Mammary epithelial cell (primary cell): Measurements from ENCODE around the gene TMTC1.

ENCODE experiments used
- EZH2 ChIP-seq: IDR thresholded peaks from 2 replicates; pipeline ENCODE4 v1.6.1; 2012; ENCODE audit warnings: low read length, inconsistent platforms, borderline replicate concordance
- TF ChIP-seq, protein P1 (sequence below), 2 donors: IDR thresholded peaks in 1 of 2; conservative IDR thresholded peaks in 1 of 2; 2 replicates each; pipeline ENCODE4 v1.5.1; 2011 to 2012; ENCODE audit warnings: inconsistent platforms in 2 of 2, low read length in 2 of 2, mild to moderate bottlenecking in 2 of 2, control low read depth in 1 of 2, low read depth in 1 of 2; ENCODE audit not compliant: insufficient read depth in 1 of 2; ENCODE audit errors: extremely low read depth in 1 of 2

GRCh38 chr12:29759950-29760349 is 23.8 kb downstream of the TMTC1 start:
- TF ChIP-seq, protein P1, sequence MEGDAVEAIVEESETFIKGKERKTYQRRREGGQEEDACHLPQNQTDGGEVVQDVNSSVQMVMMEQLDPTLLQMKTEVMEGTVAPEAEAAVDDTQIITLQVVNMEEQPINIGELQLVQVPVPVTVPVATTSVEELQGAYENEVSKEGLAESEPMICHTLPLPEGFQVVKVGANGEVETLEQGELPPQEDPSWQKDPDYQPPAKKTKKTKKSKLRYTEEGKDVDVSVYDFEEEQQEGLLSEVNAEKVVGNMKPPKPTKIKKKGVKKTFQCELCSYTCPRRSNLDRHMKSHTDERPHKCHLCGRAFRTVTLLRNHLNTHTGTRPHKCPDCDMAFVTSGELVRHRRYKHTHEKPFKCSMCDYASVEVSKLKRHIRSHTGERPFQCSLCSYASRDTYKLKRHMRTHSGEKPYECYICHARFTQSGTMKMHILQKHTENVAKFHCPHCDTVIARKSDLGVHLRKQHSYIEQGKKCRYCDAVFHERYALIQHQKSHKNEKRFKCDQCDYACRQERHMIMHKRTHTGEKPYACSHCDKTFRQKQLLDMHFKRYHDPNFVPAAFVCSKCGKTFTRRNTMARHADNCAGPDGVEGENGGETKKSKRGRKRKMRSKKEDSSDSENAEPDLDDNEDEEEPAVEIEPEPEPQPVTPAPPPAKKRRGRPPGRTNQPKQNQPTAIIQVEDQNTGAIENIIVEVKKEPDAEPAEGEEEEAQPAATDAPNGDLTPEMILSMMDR (conservative IDR thresholded peaks at IDR 0.05 in 1 of 2, IDR thresholded peaks at IDR 0.05 in 1 of 2; ENCODE audit: extremely low read depth in 1 of 2, insufficient read depth in 1 of 2, low read depth in 1 of 2, low read length in 2 of 2): no peak
- no peak for TF ChIP-seq EZH2
